Activated T-cell treated with anti-CD3 and anti-CD28 coated beads for 4 hours (primary cell): ENCODE data around the gene PLCXD1.
"Not testable (repeated sequence)": the region's sequence is repeated elsewhere in the genome, so short reads cannot be mapped to it uniquely, and the experiment has no call there.

ENCODE experiments used
- DNase-seq: peaks from one replicate; pipeline ENCODE4 v3.0.0-alpha.2; 2020

Gene PLCXD1

GRCh38 chrX:281166-281999 is at the start of gene PLCXD1:
TSS of gene PLCXD1 (plus strand) at chrX:281381. CDS start at chrX:284188, 2,807 bp downstream.
- DNase-seq, result no peak

- not testable (repeated sequence) for DNase-seq
Measured at GRCh38 chrX:231637-232277, 49.4 kb upstream of the PLCXD1 start.

GRCh38 chrX:232278-232655 is 48.9 kb upstream of the PLCXD1 start:
- DNase-seq, result not testable (repeated sequence)

GRCh38 chrX:236201-236600 is 45.0 kb upstream of the PLCXD1 start:
- DNase-seq, result not testable (repeated sequence)

- DNase-seq, result no peak
Measured at GRCh38 chrX:250965-251364, 30.2 kb upstream of the PLCXD1 start.

GRCh38 chrX:251396-252243 is 29.6 kb upstream of the PLCXD1 start:
- not testable (repeated sequence) for DNase-seq

GRCh38 chrX:252244-252956 is 28.8 kb upstream of the PLCXD1 start:
- no peak for DNase-seq

- DNase-seq, result no peak
Measured at GRCh38 chrX:252957-253291, 28.3 kb upstream of the PLCXD1 start.

GRCh38 chrX:253451-254297 is 27.5 kb upstream of the PLCXD1 start:
- no peak for DNase-seq

GRCh38 chrX:254630-255215 is 26.5 kb upstream of the PLCXD1 start:
- no peak for DNase-seq

- DNase-seq, result no peak
Measured at GRCh38 chrX:255923-256331, 25.3 kb upstream of the PLCXD1 start.

GRCh38 chrX:257054-257453 is 24.1 kb upstream of the PLCXD1 start:
- not testable (repeated sequence) for DNase-seq

- DNase-seq, result no peak
Measured at GRCh38 chrX:257681-258289, 23.4 kb upstream of the PLCXD1 start.

GRCh38 chrX:258291-259040 is 22.7 kb upstream of the PLCXD1 start:
- no peak for DNase-seq

- DNase-seq, result no peak
Measured at GRCh38 chrX:259692-260355, 21.4 kb upstream of the PLCXD1 start.

GRCh38 chrX:261167-261918 is 19.8 kb upstream of the PLCXD1 start:
- DNase-seq, result no peak

GRCh38 chrX:261919-262352 is 19.2 kb upstream of the PLCXD1 start:
- DNase-seq, result no peak

- DNase-seq, result no peak
Measured at GRCh38 chrX:262381-262909, 18.7 kb upstream of the PLCXD1 start.

GRCh38 chrX:264006-264405 is 17.2 kb upstream of the PLCXD1 start:
- DNase-seq, result not testable (repeated sequence)
